ENCODE data around the gene RNF113B. TPM values are rescaled to one million over a fixed set of nuclear protein-coding genes. Genes with fewer than 3 reads are reported as not detected.

RNF113B gene
- total RNA-seq, 2 experiments from 2014 or later = not detected

DNA sequence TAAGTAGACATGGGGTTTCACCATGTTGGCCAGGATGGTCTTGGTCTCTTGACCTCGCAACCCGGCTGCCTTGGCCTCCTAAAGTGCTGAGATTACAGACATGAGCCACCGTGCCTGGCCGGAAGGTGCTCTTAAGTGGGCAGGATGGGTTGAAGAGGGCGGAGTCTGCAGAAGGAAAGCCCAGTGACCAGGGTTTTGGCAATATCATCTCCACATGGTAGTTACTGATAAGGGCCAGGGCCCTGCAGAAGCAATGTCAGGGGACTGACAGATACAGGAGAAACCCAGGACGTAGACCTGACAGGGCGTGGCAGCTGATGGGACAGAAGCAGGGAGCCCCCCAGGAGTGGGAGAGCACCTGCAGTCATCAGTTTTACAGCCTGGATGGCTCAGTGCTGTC, 45.7 kb upstream of the RNF113B start:
- Mint-ChIP-seq H3K27me3 (peaks cover 8% of the 10 kb centered on the region), H3K4me1 (ENCODE audit: low read depth) (no peaks in the 10 kb centered on the region), H3K4me3 (no peak overlapping the region), H3K27ac (no peak overlapping the region), H3K36me3 (ENCODE audit: low read depth) (no peaks in the 10 kb centered on the region), H3K9me3 (no peaks in the 10 kb centered on the region)
- TF ChIP-seq, protein P1, sequence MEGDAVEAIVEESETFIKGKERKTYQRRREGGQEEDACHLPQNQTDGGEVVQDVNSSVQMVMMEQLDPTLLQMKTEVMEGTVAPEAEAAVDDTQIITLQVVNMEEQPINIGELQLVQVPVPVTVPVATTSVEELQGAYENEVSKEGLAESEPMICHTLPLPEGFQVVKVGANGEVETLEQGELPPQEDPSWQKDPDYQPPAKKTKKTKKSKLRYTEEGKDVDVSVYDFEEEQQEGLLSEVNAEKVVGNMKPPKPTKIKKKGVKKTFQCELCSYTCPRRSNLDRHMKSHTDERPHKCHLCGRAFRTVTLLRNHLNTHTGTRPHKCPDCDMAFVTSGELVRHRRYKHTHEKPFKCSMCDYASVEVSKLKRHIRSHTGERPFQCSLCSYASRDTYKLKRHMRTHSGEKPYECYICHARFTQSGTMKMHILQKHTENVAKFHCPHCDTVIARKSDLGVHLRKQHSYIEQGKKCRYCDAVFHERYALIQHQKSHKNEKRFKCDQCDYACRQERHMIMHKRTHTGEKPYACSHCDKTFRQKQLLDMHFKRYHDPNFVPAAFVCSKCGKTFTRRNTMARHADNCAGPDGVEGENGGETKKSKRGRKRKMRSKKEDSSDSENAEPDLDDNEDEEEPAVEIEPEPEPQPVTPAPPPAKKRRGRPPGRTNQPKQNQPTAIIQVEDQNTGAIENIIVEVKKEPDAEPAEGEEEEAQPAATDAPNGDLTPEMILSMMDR (IDR thresholded peaks at IDR 0.05) = no peak
- CTCF ChIA-PET = no interaction called here
- POLR2A ChIA-PET = no interaction called here
- intact Hi-C loops (cut with micrococcal nuclease) = no loop called here
- DNase-seq = no peak
- no peak for ATAC-seq

DNA sequence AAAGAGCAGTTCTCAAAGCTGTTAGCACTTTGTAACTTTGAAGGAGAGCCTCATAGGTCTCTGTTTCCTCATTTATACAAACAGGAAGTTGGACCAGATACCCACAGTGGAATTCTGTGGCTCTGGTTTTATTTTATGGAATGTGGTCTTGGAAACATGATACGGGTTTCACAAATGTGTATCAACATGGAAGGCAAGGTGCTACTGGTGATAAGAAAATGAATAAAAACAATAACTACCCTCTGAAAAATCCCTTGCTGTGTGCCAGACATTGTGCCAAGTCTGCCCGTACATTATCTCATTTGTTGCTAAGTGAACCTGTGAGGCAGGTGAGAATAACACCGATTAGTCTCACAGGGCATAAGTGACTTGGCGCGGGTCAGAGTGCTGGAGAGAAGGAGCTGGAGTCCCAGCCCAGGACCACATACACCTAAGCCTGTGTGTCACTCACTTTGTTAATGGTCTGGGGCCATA, 45.0 kb upstream of the RNF113B start:
- Mint-ChIP-seq H3K4me1 (ENCODE audit: low read depth) (no peaks in the 10 kb centered on the region), H3K27me3 (peaks cover 5% of the 10 kb centered on the region), H3K27ac (no peak overlapping the region), H3K9me3 (no peaks in the 10 kb centered on the region), H3K36me3 (ENCODE audit: low read depth) (no peaks in the 10 kb centered on the region), H3K4me3 (no peak overlapping the region)
- ChIA-PET CTCF (no interaction called here), POLR2A (no interaction called here)
- DNase-seq (no peak), ATAC-seq (no peak)
- TF ChIP-seq, protein P1 (IDR thresholded peaks at IDR 0.05) = no peak
- intact Hi-C loops (cut with micrococcal nuclease) = no loop called here

DNA sequence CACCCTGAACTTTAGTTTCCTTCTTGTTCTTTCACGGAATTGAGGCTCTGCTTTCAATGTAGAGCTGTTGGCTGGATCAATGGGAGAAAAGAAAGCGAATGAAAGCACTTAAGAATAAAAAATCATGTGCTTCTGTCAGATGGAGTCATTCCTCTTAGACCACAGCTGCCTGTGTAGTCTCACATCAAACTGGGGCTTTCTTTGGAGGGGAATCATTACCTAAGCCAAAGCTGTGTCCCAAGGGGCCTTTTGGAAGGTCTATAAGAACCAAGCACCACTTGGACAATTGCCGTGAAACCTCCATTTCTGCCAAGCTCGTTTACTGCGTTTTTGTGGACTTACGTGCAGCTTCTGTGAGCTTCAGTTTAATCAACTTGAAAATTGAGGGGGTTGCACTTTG, 44.2 kb upstream of the RNF113B start:
- ATAC-seq (no peak), DNase-seq (no peak)
- Mint-ChIP-seq H3K4me3 (no peak overlapping the region), H3K9me3 (no peaks in the 10 kb centered on the region), H3K27ac (no peak overlapping the region), H3K4me1 (ENCODE audit: low read depth) (no peaks in the 10 kb centered on the region), H3K36me3 (ENCODE audit: low read depth) (no peaks in the 10 kb centered on the region), H3K27me3 (peaks cover 2% of the 10 kb centered on the region)
- intact Hi-C loops (cut with micrococcal nuclease) = no loop called here
- ChIA-PET POLR2A (no interaction called here), CTCF (no interaction called here)
- TF ChIP-seq, protein P1 (IDR thresholded peaks at IDR 0.05) = no peak

DNA sequence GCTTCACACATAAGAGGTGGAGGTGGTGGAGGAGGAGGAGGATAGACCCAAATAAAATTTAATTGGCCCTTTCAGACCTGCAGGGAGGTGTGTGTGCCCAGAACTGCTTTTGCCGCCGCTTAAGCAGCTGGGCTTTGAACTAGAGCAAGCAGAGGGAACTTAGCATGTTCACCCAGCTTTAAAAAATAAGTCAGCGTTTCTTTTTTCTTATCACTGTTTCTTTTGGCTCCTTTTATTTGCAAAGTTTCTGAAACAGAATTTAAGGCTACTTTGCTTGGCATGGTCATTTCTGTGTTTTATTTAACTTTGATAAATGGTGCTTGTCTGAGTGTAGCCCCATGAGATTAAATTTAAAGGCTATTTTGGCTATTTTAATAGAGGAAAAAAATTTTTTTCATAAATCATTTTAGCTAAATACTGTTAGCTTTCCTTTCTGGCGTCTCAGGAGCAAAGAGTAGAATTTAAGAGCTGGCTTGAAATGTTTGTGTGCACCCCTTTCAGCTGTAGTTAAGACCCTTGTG, 43.3 kb upstream of the RNF113B start:
- TF ChIP-seq, protein P1 (IDR thresholded peaks at IDR 0.05) = no peak
- Mint-ChIP-seq H3K36me3 (ENCODE audit: low read depth) (no peaks in the 10 kb centered on the region), H3K4me1 (ENCODE audit: low read depth) (no peaks in the 10 kb centered on the region), H3K9me3 (no peaks in the 10 kb centered on the region), H3K27me3 (peaks cover 2% of the 10 kb centered on the region), H3K4me3 (no peak overlapping the region), H3K27ac (no peak overlapping the region)
- CTCF ChIA-PET = no interaction called here
- intact Hi-C loops (cut with micrococcal nuclease) = no loop called here
- POLR2A ChIA-PET = no interaction called here
- DNase-seq = no peak
- ATAC-seq = no peak

DNA sequence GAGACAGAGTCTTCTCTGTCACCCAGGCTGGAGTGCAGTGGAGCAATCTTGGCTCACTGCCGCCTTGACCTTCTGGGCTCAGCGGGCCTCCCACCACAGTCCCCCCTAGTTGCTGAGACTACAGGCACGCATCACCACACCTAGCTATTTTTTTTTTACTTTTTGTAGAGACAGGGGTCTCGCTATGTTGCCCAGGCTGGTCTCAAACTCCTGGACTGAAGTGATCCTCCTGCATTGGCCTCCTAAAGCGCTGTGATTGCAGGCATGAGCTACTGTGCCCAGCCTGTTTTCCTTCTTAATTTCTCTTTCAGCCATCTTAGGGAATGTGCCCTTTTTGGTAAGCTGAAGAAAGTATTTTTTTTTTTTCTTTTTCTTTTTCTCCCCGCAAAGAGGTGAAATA, 42.6 kb upstream of the RNF113B start:
- Mint-ChIP-seq H3K27ac (no peak overlapping the region), H3K9me3 (no peaks in the 10 kb centered on the region), H3K27me3 (peaks cover 2% of the 10 kb centered on the region), H3K36me3 (ENCODE audit: low read depth) (no peaks in the 10 kb centered on the region), H3K4me1 (ENCODE audit: low read depth) (no peaks in the 10 kb centered on the region), H3K4me3 (no peak overlapping the region)
- CTCF ChIA-PET = interaction anchor here (0.7 kb wide), 1 partner anchor 31 kb away, joined by 4 read pairs; no protein-coding TSS in a partner anchor
- TF ChIP-seq, protein P1 (IDR thresholded peaks at IDR 0.05) = no peak
- DNase-seq (no peak), ATAC-seq (no peak)
- POLR2A ChIA-PET = no interaction called here
- intact Hi-C loops (cut with micrococcal nuclease) = no loop called here

Data from activated CD8-positive, alpha-beta T cell treated with anti-CD3 and anti-CD28 coated beads for 36 hours (primary cell).